C4-2B (cell line): ENCODE data around the gene ZNF423.

Experiments
- ZFX ChIP-seq: fragments of 450-650 bp; IDR thresholded peaks from 2 replicates; pipeline ENCODE4 v1.6.1; 2017
- TF ChIP-seq, protein P1 (sequence below): fragments of 450-650 bp; conservative IDR thresholded peaks from 2 replicates; pipeline ENCODE4 v1.5.1; 2017; ENCODE audit warnings: mild to moderate bottlenecking

DNA sequence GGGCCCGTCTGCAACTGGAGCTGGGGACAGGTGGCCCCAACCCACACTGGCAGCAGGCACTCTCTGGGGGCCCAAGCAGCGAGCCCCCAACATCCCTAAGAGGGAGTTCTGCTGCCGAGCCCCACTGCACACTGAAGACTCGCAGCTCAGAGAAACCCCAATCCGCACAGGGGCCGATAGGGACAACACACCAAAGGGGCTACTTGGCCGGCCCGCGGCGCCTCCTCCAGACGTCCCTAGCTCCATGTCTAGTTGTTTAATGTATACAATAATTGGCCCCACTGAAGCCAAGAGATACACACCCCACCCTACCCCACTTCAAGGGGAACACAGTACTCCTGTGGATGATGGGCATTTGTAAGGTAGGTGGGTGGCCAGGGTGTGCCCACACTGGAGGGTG is 62.7 kb downstream of the ZNF423 start:
- TF ChIP-seq, protein P1, sequence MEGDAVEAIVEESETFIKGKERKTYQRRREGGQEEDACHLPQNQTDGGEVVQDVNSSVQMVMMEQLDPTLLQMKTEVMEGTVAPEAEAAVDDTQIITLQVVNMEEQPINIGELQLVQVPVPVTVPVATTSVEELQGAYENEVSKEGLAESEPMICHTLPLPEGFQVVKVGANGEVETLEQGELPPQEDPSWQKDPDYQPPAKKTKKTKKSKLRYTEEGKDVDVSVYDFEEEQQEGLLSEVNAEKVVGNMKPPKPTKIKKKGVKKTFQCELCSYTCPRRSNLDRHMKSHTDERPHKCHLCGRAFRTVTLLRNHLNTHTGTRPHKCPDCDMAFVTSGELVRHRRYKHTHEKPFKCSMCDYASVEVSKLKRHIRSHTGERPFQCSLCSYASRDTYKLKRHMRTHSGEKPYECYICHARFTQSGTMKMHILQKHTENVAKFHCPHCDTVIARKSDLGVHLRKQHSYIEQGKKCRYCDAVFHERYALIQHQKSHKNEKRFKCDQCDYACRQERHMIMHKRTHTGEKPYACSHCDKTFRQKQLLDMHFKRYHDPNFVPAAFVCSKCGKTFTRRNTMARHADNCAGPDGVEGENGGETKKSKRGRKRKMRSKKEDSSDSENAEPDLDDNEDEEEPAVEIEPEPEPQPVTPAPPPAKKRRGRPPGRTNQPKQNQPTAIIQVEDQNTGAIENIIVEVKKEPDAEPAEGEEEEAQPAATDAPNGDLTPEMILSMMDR, result no peak
- no peak for TF ChIP-seq ZFX
